Stimulated activated CD4-positive, alpha-beta T cell treated with anti-CD3 and anti-CD28 coated beads, TNF-alpha, amount 100 ng/mL, for 4 hours (primary cell): ENCODE measurements around the gene LIN37.
A peak's percentile ranks its signal among the peaks of the same experiment; 100 is the strongest.
"Not testable (repeated sequence)": the region's sequence is repeated elsewhere in the genome, so short reads cannot be mapped to it uniquely, and the experiment has no call there.

Experiments
- DNase-seq, 3 experiments: peaks; one replicate each; pipeline ENCODE4 v3.0.0-alpha.2; 2020; ENCODE audit warnings: low read depth in 3 of 3

LIN37 gene

DNA sequence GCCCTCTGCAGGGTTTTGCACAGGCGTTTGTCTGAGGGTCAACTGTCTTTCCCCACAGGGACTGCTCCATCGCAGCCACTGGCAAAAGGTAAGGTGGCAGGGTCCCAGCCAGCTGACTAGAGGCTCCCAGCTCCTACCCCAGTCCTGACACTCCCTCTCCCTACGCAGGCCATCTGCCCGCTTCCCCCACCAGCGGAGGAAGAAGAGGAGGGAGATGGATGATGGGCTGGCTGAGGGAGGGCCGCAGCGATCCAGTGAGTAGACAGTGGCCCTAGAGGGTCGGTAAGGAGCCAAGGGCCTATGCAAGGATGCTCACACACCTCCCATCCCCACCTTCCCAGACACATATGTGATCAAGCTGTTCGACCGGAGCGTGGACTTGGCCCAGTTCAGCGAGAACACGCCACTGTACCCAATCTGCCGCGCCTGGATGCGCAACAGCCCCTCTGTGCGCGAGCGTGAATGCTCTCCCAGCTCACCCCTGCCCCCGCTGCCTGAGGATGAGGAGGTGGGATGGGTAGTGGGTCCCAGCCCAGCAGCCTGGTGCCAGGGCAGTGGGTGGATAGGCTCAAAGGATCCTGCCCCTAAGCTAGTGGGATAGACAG is 4.5 kb downstream of the LIN37 start:
- no peak for DNase-seq

DNA sequence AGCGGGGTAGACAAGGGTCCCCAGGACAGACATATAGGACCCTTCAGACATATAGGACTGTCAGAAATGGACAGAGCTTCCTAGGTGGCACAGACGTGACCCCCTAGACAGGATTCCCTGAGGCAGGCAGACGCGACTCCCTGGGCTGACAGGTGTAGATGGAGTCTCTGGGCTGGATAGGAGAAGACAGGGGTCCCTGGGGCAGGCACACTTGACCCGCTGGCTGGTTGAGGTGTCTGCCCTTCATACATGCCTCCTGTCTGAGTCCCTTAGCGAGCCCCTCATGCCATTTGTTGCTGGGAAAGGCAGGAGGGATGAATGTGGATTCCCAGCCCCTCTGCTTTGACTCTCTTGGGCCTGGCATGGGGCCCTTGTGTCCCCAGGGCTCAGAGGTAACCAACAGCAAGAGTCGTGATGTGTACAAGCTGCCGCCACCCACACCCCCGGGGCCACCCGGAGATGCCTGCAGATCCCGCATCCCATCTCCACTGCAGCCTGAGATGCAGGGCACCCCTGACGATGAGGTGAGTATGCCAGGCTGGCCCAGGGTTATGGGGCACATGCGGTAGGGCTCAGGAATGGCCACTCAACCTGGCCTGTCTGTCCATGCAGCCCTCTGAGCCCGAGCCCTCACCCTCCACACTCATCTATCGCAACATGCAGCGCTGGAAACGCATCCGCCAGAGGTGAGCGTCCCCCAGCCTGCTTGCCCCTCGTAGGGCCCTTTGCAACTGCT is 5.4 kb downstream of the LIN37 start:
- no peak for DNase-seq

DNA sequence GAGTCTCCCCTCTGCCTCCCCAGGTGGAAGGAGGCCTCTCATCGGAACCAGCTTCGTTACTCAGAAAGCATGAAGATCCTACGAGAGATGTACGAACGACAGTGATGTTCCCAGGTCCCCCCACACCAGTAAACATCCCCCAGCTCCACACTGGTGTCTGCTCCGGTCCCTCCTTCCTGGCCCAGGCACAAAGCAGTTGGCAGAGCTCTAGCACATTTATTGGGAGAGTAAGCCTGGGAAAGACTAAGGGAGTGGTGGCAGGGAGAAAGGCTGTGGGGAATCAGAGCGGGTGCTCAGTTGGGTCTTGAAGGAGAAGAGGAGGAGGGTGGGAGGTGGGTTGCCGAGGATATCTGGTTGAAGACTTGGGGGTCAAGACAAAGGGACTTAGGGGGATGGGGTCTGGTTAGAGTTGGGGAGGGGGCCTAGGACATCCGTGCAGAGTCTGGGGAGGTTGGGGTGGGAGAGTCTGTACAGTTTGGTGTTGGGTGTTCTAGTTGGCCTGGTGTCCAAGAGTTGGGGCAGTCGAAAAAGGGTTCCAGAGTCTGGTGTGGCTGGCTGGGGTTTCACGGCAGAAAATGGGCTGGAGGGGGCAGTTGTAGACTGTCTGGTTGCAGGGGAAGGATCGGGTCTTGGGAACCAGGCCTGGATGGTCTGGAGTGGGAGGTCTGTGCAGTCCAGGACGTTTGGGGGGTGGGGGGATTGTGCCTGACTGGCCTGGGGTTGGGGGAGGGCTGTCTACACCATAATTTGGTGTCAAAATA is 6.2 kb downstream of the LIN37 start:
- no peak for DNase-seq

DNA sequence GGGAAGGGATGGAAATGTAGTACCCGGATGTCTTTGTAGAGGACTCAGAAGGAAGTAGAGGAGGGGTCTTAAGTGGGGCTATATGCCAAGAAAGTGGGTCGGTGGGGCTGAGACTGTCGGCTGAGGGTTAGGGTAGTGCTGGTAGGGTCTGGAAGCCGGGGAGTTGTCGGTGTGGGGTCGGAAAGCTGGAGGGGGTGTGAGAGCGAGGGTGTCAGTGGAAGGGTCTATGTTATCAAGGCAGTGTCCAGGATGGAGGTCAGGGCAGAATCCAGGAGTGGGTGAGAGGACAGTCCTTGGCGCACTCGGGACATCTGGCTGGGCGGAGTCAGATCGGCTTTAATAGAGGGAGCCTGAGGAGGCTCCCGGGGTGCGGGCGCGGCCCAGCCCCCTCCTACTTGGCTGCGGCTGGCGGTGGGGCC is 6.8 kb downstream of the LIN37 start:
- no peak for DNase-seq

DNA sequence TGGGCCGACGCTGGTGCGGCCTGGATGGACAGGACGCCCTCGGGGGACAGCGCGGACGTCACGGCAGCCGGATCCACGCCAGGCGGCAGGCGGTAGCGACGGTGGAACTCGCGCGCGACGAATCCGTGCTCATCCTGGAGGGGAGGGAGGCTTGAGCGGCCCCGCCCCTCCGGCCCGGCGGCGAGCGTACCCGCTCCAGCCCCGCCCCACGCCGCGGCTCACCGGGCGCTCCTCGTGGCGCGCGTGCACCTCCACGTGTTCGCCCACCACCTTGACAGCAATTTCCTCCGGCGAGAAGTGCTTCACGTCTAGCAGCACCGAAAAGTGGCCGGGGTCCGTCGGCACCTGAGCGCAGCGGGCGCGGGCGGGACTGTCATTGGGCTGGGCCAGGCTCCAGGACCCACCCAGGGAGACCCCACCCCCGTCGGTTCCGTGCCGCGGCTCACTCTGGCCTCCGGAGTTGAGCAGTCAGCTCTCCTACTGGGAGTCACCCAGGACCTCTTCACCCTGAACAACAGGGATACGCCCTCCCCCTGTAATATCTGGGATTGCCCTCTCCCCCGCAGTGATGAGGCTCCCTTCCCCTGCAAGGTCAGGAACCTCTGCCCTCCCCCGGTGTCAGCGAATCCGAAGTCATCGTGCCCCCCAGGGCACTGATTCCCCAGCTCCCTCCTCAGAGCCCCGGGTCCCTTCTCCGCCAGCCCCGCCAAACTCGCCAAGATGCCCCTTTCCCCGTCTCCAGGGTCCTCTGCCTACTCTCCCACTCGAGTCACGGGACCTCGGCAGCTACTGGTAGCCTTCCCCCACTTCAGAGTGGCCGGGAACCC is 7.4 kb downstream of the LIN37 start:
- DNase-seq = peak in 2 of 3 experiments; percentile 45 to 56

DNA sequence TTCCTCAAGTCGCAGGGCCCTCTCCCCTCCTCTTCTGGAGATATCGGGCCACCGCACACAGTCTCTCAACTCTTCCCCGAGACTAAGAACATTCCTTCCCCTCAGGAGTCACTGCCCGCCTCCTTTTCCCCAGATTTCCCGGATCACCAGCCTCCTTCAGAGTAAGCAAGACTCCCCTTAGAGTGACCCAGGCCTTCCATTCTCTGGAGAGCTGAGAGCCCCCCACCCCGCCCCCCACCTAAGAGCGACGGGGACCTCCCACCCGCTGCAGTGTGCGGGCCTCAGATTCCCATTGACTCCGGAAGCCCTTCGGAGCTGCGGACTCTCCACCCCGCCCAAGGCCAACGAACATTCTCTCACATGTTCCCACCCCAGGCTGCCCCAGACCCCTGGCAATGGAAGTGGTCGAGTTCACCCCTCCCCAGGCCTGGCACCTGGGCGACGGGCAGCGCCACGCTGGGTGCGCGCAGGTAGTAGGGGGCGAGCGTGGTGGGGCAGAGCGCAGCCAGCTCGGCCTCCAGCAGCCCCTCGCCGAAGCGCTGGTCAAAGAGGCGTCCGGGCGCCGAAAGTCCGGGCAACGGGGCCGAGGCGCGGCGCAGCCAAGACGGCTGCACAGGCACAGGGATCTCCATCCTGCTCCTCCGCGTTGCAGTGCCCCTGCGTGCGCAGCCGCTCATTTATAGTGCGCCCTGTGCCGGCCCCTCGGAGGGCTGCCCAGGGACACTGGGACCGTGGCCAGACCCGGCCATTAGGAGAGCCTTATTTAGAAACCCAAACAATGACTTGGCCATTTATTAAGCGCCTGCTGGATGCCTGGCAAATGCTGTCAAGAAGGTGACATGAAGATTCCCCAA is 8.2 kb downstream of the LIN37 start, which contains the start of gene HSPB6:
TSS of gene HSPB6 (minus strand) at position 653 of the 854 bp plus-strand sequence. CDS start at position 632, 21 bp downstream.
- no peak for DNase-seq

DNA sequence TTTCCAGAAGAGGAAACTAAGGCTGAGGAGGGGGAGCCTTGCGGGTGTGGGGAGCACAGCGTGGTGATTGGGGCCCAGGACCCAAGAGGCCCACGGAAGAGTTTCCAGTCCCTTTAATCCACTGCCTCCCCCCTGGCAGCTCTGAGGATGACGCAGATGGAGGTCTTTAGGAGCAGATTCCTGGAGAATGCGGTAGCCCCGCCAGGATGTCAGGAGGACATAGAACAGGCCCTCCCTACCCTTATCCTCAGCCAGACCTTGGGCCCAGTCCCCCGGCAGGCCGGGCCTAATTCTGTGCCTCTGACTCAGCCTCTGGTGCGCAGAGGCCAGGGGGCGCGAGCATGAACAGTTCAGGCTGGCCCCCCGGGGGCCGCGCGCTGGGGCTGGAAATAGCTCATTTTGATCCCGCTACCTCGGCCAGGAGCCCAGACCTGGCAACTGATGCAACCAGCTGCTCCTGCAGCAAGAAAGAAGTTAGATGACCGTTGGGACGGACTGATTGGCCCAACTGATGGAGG is 8.9 kb downstream of the LIN37 start:
- DNase-seq = no peak

DNA sequence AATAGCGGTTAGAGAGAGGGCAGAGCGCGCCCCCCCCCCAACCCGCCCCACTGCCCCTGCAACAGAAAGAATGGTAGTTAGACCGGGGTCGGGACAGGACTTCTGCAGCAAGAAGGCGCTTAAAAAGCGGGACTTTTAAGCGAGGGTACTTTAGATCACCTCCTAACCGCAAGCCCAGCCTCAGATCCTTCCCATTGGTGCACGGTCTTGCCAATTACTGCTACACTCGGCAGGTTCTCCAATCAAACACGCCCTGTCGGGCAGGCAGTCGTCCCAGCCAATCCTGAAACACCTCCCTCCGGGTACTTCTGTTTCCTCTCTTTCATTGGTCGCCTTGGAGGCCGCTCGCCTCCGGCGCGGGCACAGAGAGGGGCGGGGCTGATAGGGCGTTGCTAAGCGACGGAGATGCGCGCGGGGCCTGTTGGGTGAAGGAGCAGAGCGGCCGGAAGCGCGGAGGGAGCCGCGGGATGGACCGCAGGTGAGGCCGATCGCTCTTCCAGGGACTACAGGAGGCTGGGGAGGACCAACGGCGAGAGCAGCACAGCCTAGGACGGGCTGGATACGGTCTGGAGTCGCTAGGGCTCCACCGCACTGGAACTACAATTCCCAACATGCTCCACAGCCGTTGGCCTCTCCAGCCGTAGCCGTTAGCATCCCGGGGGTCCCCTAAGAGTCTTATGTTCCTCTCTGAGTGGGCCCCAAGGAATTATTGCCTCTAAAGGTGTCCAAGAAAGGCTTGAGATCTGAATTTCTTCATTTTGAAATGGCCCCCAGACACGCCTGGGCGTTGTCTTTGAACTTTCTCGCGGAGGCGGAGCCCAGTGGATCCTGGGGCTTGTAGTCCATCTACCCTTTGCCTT is 9.6 kb downstream of the LIN37 start, which contains the start of gene PROSER3:
TSS of gene PROSER3 (plus strand) at position 428 of the 860 bp plus-strand sequence. CDS start at position 468, 40 bp downstream.
- peak; percentile 91 to 96 (median 95) for DNase-seq

DNA sequence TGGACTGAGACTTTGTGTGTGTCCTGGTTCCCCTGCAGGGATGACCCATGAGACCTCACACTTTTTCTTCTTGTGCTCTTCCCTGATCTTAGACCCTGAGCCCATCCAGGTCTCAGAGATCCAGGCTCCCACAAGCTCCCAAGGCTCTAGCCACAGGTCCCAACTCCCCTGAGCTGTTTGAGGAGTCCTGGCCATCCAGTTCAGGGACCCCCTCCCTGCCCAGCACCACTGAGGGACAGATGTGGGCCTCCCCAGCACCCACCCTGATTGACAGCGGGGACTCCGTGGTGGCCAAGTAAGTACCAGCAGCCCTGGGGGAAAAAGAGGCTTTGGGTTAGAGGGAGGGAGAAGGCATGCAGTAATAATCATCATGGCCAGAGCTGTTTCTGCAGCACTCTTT is 11.3 kb downstream of the LIN37 start:
- no peak for DNase-seq

DNA sequence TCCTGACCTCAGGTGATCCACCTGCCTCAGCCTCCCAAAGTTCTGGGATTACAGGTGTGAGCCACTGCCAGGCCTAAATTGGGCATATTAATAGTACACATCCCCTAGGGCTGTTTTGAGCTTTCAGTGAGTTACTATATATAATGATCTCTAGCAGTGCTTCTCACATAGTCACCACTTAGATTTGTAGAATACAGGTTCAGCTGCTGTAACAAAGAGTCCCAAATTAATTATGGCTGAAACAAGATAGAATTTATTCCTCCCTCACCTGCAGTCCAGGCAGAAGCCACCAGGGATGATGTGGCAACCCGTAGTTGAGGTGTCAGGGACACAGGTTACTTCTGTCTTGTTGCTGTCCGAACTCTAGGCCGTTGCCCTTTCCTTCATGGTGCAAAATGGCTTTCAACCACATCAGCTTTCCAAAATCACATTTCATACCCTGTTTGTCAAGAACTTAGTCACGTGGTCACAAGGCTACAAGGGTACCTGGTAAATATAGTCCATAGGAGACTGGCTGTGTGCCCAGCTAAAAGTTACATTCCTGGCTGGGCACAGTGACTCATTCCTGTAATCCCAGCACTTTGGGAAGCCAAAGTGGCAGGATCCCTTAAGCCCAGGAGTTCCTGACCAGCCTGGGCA is 12.5 kb downstream of the LIN37 start:
- DNase-seq = no peak

DNA sequence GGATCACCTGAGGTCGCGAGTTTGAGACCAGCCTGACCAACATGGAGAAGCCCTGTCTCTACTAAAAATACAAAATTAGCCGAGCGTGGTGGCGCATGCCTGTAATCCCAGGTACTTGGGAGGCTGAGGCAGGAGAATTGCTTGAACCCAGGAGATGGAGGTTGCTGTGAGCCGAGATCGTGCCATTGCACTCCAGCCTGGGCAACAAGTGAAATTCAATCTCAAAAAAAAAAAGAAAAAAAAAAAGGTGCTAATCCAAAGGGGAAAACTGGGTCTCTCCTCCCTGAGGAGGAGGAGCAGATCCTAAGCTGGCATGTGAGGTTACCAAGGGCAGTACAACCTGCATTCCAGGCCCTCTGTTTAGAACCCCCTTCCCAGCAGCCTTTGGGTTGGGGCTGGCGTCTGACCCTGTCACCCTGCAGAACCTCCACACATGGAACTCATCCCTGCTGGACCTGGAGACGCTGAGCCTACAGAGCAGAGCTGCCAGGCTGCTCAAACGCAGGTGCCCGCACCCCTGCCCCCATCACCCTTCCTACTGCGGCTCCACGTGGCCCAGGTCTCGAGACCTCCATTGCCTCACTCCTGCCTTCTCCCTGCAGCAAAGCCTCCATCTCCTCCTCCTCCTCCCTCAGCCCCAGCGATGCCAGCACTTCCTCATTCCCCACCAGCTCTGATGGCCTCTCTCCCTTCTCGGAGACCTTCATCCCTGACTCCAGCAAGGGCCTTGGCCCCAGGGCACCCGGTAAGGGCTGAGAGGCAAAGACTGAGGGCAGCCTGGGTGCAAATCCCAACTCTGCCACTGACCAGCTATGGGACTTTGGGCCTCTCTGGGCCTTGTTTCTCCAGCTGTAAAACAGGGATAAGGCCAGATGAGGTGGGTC is 16.3 kb downstream of the LIN37 start:
- no peak for DNase-seq

DNA sequence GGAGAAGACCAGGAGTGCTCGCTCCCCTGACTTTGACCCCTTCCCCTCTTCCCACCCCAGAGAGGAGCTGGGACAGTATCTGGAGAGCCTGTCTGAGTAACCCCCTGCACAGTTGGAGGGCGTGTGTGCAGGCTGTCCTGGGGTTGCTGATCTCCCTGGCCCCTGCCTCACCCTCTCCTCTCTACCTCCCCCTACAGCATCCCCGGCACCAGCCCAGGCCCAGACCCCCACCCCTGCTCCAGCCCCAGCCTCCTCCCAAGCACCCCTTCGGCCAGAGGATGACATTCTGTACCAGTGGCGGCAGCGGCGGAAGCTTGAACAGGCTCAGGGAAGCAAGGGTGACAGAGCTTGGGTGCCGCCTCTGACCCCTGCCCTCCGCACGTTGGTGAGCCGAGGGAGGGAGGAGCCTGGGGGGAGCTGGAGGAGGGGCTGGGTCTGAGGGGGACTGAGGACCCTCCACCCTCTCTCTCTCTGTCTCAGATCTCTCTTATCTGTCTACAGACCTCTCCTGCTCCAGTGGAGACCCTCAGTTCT is 18.3 kb downstream of the LIN37 start:
- DNase-seq = no peak

DNA sequence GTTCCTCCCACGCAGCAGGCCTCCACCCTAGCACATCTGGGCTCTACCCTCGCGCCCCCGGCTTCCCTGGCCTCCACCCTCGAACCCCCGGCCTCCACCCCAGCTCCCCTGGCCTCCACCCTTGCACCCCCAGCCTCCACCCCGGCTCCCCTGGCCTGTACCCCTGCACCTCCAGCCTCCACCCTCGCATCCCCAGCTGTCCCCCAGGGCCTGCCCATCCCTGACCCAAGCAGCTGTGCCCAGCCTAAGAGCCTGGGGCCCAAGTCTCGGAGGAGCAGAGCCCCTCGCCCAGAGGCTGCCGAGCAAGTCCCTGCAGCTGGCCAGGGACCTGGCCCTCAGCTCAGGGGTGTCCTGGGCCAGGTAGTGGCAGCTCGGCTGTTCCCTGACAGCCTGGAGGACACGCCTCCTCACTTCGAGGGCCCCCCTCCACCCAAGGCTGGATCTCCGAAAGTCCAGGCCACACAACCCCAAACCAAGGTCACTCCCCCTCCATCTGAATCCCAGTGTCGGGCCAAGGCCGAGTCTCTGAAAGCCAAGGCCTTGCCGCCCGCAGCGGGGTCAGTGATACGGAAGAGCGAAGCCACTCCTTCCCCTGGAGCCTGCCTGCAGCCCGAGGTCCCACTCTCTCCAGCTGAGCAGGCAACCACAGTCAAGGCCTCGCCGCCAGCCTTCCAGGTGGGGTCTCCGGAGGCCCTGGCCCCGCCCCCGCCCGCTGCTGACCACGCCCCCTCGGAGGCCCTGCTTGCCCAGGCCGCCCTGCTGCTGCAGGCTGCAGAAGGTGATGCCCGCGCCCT is 19.1 kb downstream of the LIN37 start:
- DNase-seq = no peak

DNA sequence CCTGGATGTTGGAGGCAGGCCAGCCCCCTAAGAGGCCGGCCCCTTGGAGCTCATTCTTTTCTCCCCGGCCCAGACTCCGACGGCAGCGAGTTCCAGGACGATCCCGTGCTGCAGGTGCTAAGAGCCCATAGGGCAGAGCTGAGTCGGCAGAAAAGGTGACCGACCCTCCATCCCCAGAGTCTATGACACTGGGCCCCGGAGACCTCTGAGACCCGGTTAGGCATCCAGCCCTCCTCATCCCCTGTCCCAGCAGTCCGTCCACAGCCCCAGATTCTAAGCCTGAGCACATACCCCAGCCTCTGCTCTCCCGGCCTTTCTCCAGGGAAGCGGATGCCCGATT is 19.7 kb downstream of the LIN37 start:
- no peak for DNase-seq

DNA sequence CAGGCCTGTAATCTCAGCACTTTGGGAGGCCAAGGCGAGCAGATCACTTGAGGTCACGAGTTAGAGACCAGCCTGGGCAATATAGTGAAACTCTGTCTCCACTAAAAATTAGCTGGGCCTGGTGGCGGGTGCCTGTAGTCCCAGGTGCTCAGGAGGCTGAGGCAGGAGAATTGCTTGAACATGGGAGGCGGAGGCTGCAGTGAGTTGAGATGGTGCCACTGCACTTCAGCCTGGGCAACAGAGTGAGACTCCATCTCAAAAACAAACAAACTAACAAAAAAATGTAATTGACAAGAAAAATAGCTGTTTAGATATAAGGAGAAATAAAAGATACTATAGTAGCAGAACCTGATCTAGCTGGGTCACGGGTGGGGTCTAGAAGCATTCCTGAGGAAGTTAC is 24.0 kb downstream of the LIN37 start:
- DNase-seq = not testable (repeated sequence)

DNA sequence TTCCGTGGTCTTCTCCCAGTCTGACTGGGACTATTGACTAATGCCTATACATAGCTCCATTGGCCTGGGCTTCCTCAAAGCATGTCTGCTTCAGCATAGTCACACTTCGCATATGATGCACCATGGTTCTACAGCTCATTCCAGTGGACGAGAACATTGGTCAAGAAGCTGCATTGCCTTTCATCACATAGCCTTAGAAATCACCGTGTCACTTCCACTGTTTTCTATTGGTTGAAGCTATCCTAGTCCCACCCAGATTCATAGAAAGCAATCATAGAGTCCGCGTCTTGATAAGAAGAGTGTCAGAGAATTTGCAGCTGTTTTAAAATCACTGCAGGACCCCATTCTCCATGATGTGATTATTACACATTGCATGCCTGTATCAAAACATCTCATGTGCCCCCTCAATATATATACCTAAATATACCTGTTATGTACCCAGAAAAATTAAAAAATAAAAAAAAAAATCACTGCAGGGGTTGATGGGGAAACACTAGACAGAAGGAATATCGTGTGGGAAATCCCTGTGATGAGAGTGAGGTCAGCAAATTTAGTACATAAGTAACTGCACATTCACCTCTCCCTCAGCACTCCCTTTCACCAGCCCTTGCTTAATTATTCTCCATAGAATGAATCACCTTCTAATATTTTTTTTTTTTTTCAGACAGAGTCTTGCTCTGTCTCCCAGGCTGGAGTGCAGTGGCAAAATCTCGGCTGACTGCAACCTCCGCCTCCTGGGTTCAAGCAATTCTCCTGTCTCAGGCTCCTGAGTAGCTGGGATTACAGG is 24.8 kb downstream of the LIN37 start:
- DNase-seq = no peak
